GM04503 (cell line): ENCODE data around the gene KRT13.

ENCODE experiments used
- DNase-seq: peaks from one replicate; pipeline ENCODE4 v3.0.0-alpha.2; 2012; ENCODE audit warnings: low read depth

KRT13 gene

GRCh38 chr17:41537614-41537954 is 32.2 kb upstream of the KRT13 start:
- no peak for DNase-seq

- DNase-seq: no peak
Observed at GRCh38 chr17:41536741-41537613, 31.6 kb upstream of the KRT13 start.

DNA sequence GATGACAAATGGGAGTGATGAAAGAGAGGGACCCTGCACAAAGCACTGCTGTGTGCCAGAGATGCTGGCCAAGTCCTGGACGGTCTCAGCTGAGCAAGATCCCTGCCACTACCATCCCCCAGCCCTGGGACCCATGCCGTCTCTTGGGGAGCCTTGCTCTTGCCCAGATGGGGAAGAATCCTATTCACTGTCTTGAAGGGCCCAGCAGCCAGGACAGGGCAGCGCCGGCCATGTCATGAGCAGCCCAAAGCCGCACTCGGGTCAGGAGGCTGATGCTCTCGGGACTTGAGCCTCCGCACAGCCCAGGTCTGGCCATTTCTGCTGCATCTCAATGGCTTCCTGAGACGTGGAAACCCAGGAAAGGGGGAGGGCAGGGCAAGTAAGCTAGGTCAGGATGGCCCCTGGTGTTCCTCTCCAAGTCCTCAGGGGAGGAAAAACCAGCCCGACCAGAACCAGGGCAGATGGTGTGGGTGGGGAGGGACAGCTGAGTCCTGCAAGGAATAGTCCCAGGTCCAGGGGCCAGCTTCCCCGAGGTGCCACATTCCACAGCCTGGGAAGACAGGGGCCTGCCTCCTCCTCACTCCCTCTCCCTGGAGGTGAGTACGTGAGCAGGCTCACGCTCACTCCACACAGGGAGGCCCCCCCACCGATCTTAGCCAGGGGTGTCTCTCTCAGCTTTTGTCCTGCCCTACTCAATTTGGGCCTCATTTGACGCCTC is 30.5 kb upstream of the KRT13 start:
- no peak for DNase-seq

- no peak for DNase-seq
Observed at GRCh38 chr17:41534899-41535546, 29.6 kb upstream of the KRT13 start.

DNA sequence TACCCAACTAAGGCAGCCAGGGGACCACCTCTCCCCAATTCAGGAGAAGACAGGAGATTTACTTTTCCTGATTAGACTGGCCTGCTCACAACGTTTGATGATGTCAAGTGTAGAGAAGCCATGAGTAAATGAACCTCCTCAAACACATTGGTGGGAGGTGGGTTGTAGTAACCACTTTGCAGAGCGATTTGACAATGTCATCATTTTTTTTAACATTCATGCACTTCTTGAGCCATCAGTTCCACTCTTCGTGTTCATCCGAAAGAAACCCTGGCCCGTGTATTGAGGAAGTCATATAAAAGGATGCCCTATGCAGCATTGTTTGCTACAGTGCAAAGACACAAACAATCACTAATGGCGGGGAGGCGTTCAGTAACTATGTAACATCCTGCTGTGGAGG is 28.2 kb upstream of the KRT13 start:
- DNase-seq: no peak

- DNase-seq: no peak
Observed at GRCh38 chr17:41532947-41533570, 27.6 kb upstream of the KRT13 start.

GRCh38 chr17:41531993-41532392 is 26.6 kb upstream of the KRT13 start:
- no peak for DNase-seq

GRCh38 chr17:41530062-41531048 is 24.9 kb upstream of the KRT13 start:
- DNase-seq: peak; percentile 65

DNA sequence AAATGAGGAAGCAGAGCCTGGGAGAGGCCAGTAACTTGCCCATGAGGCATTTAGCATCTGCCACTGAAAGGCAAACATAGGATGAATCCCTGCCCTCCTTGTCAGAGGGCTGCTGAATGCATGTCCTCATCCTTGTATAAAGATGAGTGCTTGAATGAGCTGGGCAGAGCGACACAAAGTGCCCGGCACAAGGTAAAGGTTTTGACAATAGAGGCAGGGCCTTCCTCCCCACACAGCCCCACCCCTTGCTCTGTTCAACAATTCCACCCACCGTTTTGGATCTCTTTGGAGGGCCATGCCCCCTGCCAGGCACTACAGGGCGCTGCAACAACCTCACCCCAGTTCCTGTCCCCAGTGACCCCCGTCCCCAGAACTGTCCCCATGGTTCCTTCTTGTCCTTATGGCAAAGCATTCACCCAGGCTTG is 24.1 kb upstream of the KRT13 start:
- DNase-seq: no peak

- no peak for DNase-seq
Observed at GRCh38 chr17:41528959-41529353, 23.5 kb upstream of the KRT13 start.

DNA sequence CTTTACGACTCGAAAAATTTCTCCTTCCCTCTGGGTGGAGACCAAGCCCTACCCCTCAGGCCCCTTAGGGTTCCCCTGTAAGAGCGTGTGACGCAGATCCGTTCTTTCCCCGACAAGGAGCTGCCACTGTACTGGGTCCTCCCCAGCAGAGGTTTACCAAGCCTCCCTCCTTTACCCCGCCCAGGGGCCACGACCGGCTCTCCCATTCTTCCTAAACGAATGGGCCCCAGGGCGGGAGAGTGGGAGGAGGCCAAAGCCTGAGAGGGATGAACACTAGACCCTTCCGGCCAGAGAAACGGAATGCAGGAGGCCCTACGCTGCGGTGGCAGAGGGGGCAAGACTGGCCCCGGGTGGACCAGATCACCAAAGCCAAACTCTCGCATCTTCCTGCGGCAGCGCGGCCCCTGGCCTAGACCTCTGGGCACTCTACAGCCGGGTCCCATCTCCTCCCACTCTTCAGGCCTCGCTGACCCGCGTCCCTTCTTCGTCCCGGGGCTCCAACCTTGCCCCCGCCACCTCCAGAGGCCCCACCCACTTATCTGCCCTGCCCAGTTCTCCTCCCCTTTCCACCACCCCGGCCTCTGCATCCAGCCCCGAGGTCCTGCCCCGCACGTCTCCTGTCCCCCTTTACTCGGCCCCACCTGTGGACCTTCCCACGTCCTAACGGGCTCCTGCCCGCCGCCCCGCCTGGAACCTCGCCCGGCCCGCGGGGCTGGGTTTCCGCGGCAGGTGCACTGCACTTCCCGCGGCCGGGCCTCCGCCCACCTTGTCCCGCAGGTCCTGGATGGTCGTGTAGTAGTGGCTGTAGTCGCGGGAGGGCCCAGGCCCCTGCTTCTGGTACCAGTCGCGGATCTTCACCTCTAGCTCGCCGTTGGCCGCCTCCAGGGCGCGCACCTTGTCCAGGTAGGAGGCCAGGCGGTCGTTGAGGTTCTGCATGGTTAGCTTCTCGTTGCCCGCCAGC is 21.9 kb upstream of the KRT13 start:
- DNase-seq: no peak

DNA sequence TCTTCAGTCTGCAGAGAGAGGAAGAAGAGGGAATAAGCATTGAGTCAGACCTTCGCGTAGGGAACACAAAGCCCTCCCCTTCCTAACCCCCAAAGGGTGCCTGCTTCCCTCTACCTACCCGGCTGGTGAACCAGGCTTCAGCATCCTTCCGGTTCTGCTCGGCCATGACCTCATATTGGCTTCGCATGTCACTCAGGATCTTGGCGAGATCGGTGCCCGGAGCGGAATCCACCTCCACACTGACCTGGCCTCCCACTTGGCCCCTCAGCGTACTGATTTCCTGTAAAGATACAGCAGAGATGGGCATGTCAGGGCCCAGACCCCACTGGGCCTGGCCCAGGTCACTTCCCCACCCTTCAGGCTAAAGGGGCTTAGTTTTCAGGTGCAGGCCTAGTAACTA is 18.8 kb upstream of the KRT13 start:
- no peak for DNase-seq

- no peak for DNase-seq
Observed at GRCh38 chr17:41523787-41524186, 18.4 kb upstream of the KRT13 start.

DNA sequence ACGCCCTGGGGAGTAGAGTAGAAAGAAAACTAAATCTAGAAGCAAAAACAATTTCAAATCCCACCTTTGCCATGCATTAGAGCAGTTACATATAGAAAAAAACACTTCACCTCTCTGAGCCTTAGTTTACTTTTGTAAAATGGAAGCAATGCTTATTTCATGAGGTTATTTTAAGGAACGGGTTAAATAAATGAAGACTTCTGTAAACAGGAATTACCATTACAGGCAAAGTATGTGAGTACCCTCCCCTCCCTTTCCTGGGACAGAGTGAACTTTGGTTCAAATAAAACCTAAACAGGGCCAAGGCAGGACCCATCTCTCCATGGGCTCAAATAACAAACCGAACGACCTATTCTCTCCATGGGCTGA is 17.8 kb upstream of the KRT13 start:
- no peak for DNase-seq

GRCh38 chr17:41522301-41523224 is 17.2 kb upstream of the KRT13 start:
- DNase-seq: no peak

DNA sequence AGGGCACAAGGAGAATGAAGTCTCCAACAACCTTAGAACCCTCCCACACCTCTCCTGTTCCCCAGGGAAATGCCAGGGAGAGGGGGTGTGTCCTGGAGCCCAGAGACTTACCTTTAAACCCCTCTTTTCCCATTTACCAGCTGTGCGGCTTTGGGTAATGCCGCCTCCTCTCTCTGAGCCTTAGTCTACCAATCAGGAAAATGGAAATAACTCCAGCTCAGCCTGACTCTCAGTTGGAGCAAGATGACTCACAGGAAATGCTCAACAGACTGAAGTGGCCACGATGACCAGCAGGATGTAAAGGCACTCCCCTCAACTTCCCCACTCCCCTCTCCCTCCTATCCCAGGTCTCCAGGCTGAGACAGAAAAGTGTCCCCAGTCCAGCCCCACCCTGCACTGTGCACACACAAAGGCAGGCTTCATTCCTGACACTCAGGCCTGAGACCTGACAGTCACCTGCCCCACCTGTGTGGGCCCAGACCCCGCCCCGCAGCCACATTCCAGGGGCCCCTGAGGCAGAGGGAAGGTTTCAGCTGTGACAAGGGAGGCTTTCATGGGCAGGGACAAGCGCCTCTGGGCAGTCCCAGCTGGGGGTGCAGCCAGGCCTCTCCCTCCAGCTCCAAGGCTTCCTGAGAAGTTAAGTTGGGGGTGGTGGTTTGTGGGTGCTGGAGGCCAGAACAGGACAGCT is 16.3 kb upstream of the KRT13 start:
- DNase-seq: peak; percentile 29

DNA sequence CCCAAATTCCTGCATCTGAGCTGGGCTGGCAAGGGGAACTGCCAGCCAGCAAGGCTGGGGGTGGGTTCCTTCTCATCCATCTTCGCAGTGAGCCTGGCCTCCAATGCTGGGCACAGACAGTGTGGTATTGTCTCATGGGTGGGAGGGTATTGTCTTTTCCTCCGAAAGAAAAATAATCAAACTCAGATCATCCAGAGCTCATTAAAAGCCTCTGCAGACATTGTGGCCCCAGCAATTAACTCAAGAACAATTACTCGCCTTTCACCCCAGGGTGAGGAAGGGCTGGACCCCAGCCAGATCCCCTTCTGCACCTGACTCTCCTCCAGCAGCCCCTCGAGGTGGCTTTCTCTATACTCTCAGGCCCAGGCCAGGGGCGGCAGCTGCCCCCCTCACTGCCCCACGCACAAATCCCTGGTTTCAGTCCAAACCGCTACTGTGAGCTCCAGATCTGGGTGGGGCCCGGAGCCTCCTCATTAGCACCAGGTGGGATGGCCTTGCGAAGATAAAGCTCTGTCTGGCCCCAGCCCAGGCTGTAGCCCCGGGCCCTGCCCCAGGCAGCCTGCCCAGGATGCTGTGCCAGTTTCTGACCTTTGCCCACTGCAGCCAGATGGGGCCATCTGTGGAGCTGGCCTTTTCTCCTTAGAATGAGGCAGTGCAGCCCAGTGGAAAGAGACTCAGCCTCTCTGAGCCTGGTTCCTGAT is 15.6 kb upstream of the KRT13 start:
- no peak for DNase-seq
